HepG2 (cell line): ENCODE measurements around the gene ZBTB45. TPM values are rescaled to one million over a fixed set of nuclear protein-coding genes. Genes with fewer than 3 reads are reported as not detected.

Source experiments
- ATAC-seq: fragments of 200-7000 bp; cut with Tn5 transposase; 3 replicates; pipeline ENCODE4 v1.9.1; 2020; ENCODE audit warnings: mild to moderate bottlenecking, moderate library complexity
- BruUV-seq: library from RNA; stranded (reverse); fragments of 400-500 nt; replicated peaks from 2 replicates; lab custom pipeline; 2021; lab: Mats Ljungman, UMichigan
- CTCF ChIA-PET: fragments of 300-600 bp; formaldehyde crosslinking; extraction: SDS; loops from one replicate; lab custom pipeline; 2021; ENCODE audit warnings: low total read pairs, inconsistent platforms, low intra/inter-chr PET ratio; lab: Yijun Ruan, JAX
- POLR2A ChIA-PET: fragments of 350-600 bp; sonication (Branson Sonifier 250); formaldehyde crosslinking; loops from one replicate; lab custom pipeline; 2020; ENCODE audit warnings: antibody characterized with exemption, inconsistent platforms; lab: Yijun Ruan, JAX
- DNase-seq: peaks from one replicate; pipeline ENCODE4 v3.0.0-alpha.2; 2015; ENCODE audit warnings: low spot score
- FAIRE-seq: peaks from 3 replicates; lab custom pipeline; 2011; peaks lifted over from hg19 to GRCh38; lab: Jason Lieb, UNC
- H2AFZ ChIP-seq: one replicate; pipeline ENCODE4 v1.6.1; 2011; ENCODE audit warnings: low read length, inconsistent platforms
- H3K27ac ChIP-seq: fragments of 300-600 bp; 3 replicates; pipeline ENCODE4 v1.8.0; 2011; ENCODE audit warnings: mixed run types, mild to moderate bottlenecking, mixed read lengths, low read length, inconsistent platforms; ENCODE audit not compliant: insufficient read depth; ENCODE audit errors: extremely low read length
- H3K27me3 ChIP-seq, 2 experiments: fragments of 200-600 bp in 1 of 2; 2 replicates in 1 of 2; 3 replicates in 1 of 2; pipeline versions ENCODE4 v1.6.0 to v1.8.0; 2011; ENCODE audit warnings: low read length in 2 of 2, mild to moderate bottlenecking in 2 of 2, moderate library complexity in 2 of 2, inconsistent platforms in 1 of 2; ENCODE audit not compliant: insufficient read depth in 2 of 2, control insufficient read depth in 1 of 2
- H3K36me3 ChIP-seq, 2 experiments: fragments of 200-600 bp in 1 of 2; replicated peaks in 1 of 2; 2 replicates in 1 of 2; 3 replicates in 1 of 2; pipeline versions ENCODE4 v1.5.1 to v1.8.0; 2011; ENCODE audit warnings: low read length in 2 of 2, inconsistent platforms in 1 of 2; ENCODE audit not compliant: insufficient read depth in 2 of 2, control insufficient read depth in 1 of 2
- H3K4me1 ChIP-seq: 2 replicates; pipeline ENCODE4 v1.5.1; 2012; ENCODE audit warnings: low read length, inconsistent platforms; ENCODE audit not compliant: insufficient read depth
- H3K4me2 ChIP-seq: 2 replicates; pipeline ENCODE4 v1.6.0; 2011; ENCODE audit warnings: low read depth, low read length, inconsistent platforms
- H3K4me3 ChIP-seq, 3 experiments: fragments of 200-600 bp in 1 of 3; sonication (generic), shearing (Covaris generic) in 1 of 3; replicated peaks in 1 of 3; 2 replicates each; pipeline ENCODE4 v1.5.1; 2011 to 2016; ENCODE audit warnings: low read length in 3 of 3, inconsistent platforms in 2 of 3, low read depth in 2 of 3, mild to moderate bottlenecking in 2 of 3, control low read depth in 1 of 3, mixed read lengths in 1 of 3; ENCODE audit not compliant: insufficient read depth in 1 of 3
- H3K79me2 ChIP-seq: one replicate; pipeline ENCODE4 v1.6.1; 2011; ENCODE audit warnings: low read length, inconsistent platforms; ENCODE audit not compliant: insufficient read depth
- H3K9ac ChIP-seq: 2 replicates; pipeline ENCODE4 v1.6.0; 2011; ENCODE audit warnings: mild to moderate bottlenecking, low read depth, low read length, inconsistent platforms; ENCODE audit not compliant: insufficient read depth
- H3K9me3 ChIP-seq: 2 replicates; pipeline ENCODE4 v1.5.1; 2012; ENCODE audit warnings: mild to moderate bottlenecking, low read length
- H4K20me1 ChIP-seq: 2 replicates; pipeline ENCODE4 v1.6.0; 2011; ENCODE audit warnings: inconsistent platforms, mild to moderate bottlenecking, low read length, moderate library complexity; ENCODE audit not compliant: insufficient read depth
- ATF4 ChIP-seq, 2 experiments: fragments of 450-650 bp in 1 of 2; sonication (generic) in 1 of 2; formaldehyde crosslinking; IDR thresholded peaks; 2 replicates each; pipeline versions ENCODE4 v1.5.0 to v1.8.0; 2020 to 2022; ENCODE audit warnings: mild to moderate bottlenecking in 1 of 2, missing genetic modification reagents in 1 of 2
- KMT2B ChIP-seq: IDR thresholded peaks from 2 replicates; pipeline ENCODE4 v1.6.1; 2016; ENCODE audit warnings: missing genetic modification reagents, missing compliant biosample characterization
- NR2C2 ChIP-seq: sonication (generic); formaldehyde crosslinking; IDR thresholded peaks from 2 replicates; pipeline ENCODE4 v1.4.0; 2020; ENCODE audit warnings: missing genetic modification reagents, mild to moderate bottlenecking, moderate library complexity, borderline replicate concordance
- PLRG1 ChIP-seq: fragments of 450-650 bp; conservative IDR thresholded peaks from 2 replicates; pipeline ENCODE4 v1.6.1; 2016
- PRPF4 ChIP-seq: fragments of 200-400 bp; formaldehyde crosslinking; IDR thresholded peaks from 2 replicates; pipeline ENCODE4 v1.6.1; 2016; ENCODE audit warnings: low read length, low read depth; ENCODE audit not compliant: poor library complexity, severe bottlenecking
- RXRB ChIP-seq: IDR thresholded peaks from 2 replicates; pipeline ENCODE4 v1.6.1; 2016; ENCODE audit warnings: borderline replicate concordance, missing genetic modification reagents, missing compliant biosample characterization
- SRSF1 ChIP-seq: fragments of 200-400 bp; formaldehyde crosslinking; optimal IDR thresholded peaks from 2 replicates; pipeline ENCODE3; 2017; ENCODE audit warnings: mild to moderate bottlenecking, low read depth, low read length, moderate library complexity
- SRY ChIP-seq: sonication (generic); formaldehyde crosslinking; IDR thresholded peaks from 2 replicates; pipeline ENCODE4 v1.8.0; 2022; ENCODE audit warnings: mild to moderate bottlenecking, missing genetic modification reagents
- ZBTB33 ChIP-seq: sonication (generic); formaldehyde crosslinking; IDR thresholded peaks from 2 replicates; pipeline ENCODE4 v1.4.0; 2020; ENCODE audit warnings: missing genetic modification reagents
- ZNF138 ChIP-seq: sonication (generic); formaldehyde crosslinking; IDR thresholded peaks from 2 replicates; pipeline ENCODE4 v1.5.0; 2020; ENCODE audit warnings: mild to moderate bottlenecking, low read depth, missing genetic modification reagents
- ZNF256 ChIP-seq: sonication (generic); formaldehyde crosslinking; conservative IDR thresholded peaks from 2 replicates; pipeline ENCODE4 v1.4.0; 2020; ENCODE audit warnings: missing genetic modification reagents
- ZNF326 ChIP-seq: sonication (generic); formaldehyde crosslinking; IDR thresholded peaks from 2 replicates; pipeline ENCODE4 v1.4.0; 2020; ENCODE audit warnings: missing genetic modification reagents, borderline replicate concordance
- ZNF816 ChIP-seq: sonication (generic); formaldehyde crosslinking; IDR thresholded peaks from 2 replicates; pipeline ENCODE4 v1.8.0; 2022; ENCODE audit warnings: missing genetic modification reagents, mild to moderate bottlenecking, borderline replicate concordance
- ZSCAN22 ChIP-seq: sonication (generic); formaldehyde crosslinking; IDR thresholded peaks from 2 replicates; pipeline ENCODE4 v1.4.0; 2020; ENCODE audit warnings: mild to moderate bottlenecking, missing genetic modification reagents
- in situ Hi-C: cut with HindIII; loops from 2 replicates; pipeline ENCODE4 v1.10.0; 2017; ENCODE audit warnings: low pct_unique_long_range_greater_than_20kb; ENCODE audit not compliant: extremely low pct_ligation_motif_present
- intact Hi-C: fragments of 100-400 bp; cut with micrococcal nuclease; formaldehyde crosslinking; loops from one replicate; pipeline ENCODE4 v1.10.0; 2022; ENCODE audit not compliant: unreplicated experiment
- polyA plus RNA-seq, 8 experiments: library from polyadenylated mRNA; depleted of rRNA in 3 of 8; stranded (reverse) in 7 of 8; unstranded in 1 of 8; fragments of >200 nt; fragmentation: Illumina TruSeq in 4 of 8; extraction: Trizol in 4 of 8; gene quantifications; 2 replicates each; pipeline versions ENCODE4 v1.2.1 to v1.2.3, GENCODE V29; 2011 to 2016; ENCODE audit warnings: low read depth in 4 of 8, missing spikeins in 1 of 8, mixed read lengths in 1 of 8; ENCODE audit not compliant: insufficient read depth in 1 of 8
- total RNA-seq, 5 experiments: library from RNA; depleted of rRNA; stranded (reverse); fragments of >200 nt; fragmentation: Illumina TruSeq; extraction: Trizol; gene quantifications; 2 replicates each; pipeline ENCODE4 v1.2.3, GENCODE V29; 2016; ENCODE audit warnings: low read depth in 1 of 5

Gene ZBTB45
- total and polyA plus RNA-seq, 2 of the 13 experiments (the other 11 are each of a cell fraction or from before 2014, with no cell fraction given), result 3.0 to 3.7 TPM

- peaks cover 20% of the 10 kb centered on the region for H3K4me1 ChIP-seq
- no peak overlapping the region for H3K9ac ChIP-seq
- ChIA-PET CTCF (no interaction called here), POLR2A (no interaction called here)
- intact Hi-C loops, result no loop called here
- FAIRE-seq, result no peak
- H3K27ac ChIP-seq, result no peak overlapping the region
- no peak overlapping the region for H2AFZ ChIP-seq
- H4K20me1 ChIP-seq, result no peaks in the 10 kb centered on the region
- no peaks in the 10 kb centered on the region for H3K9me3 ChIP-seq
- H3K79me2 ChIP-seq, result no peaks in the 10 kb centered on the region
- no peak for ATAC-seq
- H3K36me3 ChIP-seq, result peaks cover 4 to 21% of the 10 kb centered on the region in 2 experiments; a peak in 4 of 5 replicates
- BruUV-seq, result no TSS peak
- H3K4me3 ChIP-seq, result no peak overlapping the region
- TF ChIP-seq ZNF256 (CRISPR knock-in tag) (no peak), PLRG1 (no peak), KMT2B (CRISPR knock-in tag) (no peak), PRPF4 (no peak), ZSCAN22 (CRISPR knock-in tag) (no peak), ZBTB33 (CRISPR knock-in tag) (no peak), RXRB (CRISPR knock-in tag) (no peak), ZNF326 (no peak), ZNF138 (CRISPR knock-in tag) (no peak), SRSF1 (no peak), SRY (CRISPR knock-in tag) (no peak), ATF4 (CRISPR knock-in tag; IDR thresholded peaks at IDR 0.05) (no peak), NR2C2 (CRISPR knock-in tag) (no peak), ZNF816 (CRISPR knock-in tag) (no peak)
- H3K27me3 ChIP-seq, result no peaks in the 10 kb centered on the region; a peak in 1 of 5 replicates
- in situ Hi-C loops, result no loop called here
- H3K4me2 ChIP-seq, result no peak overlapping the region
- DNase-seq, result no peak
Measured at GRCh38 chr19:58473775-58474174, 45.8 kb downstream of the ZBTB45 start.
